Measurements from ENCODE around the gene PLEKHG2. TPM values are rescaled to one million over a fixed set of nuclear protein-coding genes. Genes with fewer than 3 reads are reported as not detected.
A peak's percentile ranks its signal among the peaks of the same experiment; 100 is the strongest.

The PLEKHG2 gene
- total and polyA plus RNA-seq, 4 donors = 2.1 to 4.5 (median 3.0) TPM

DNA sequence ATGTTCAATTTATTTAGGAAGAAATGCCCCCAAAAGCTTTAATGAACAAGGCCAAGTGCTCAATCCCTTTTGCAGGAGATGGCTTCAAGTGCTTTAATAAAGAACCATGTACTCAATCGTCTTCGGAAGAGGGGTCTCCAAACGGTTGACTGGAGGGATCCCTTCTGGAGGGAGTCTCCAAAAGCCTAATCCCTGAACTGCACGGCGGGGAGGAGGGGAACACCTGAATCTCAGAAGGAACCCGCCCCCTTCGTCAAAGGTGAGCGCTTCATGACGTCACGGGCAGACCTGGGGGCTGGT lies 22.1 kb upstream of the PLEKHG2 start:
- no peak for DNase-seq (ENCODE audit: low spot score)
- TF ChIP-seq GABPA (IDR thresholded peaks at IDR 0.05 in 1 of 2, conservative IDR thresholded peaks at IDR 0.05 in 1 of 2) = no peak
- no peak for TF ChIP-seq JUND (IDR thresholded peaks at IDR 0.05)
- no peak for TF ChIP-seq FOXA2 (IDR thresholded peaks at IDR 0.05)
- no peak for TF ChIP-seq NR2F2 (IDR thresholded peaks at IDR 0.05)
- TF ChIP-seq REST (IDR thresholded peaks at IDR 0.05) = no peak
- TF ChIP-seq RXRA (IDR thresholded peaks at IDR 0.05) = no peak
- no peak for TF ChIP-seq HNF4A (conservative IDR thresholded peaks at IDR 0.05)
- no peak for TF ChIP-seq SP1 (IDR thresholded peaks at IDR 0.05)
- TF ChIP-seq FOXA1 (IDR thresholded peaks at IDR 0.05) = no peak
- TF ChIP-seq ZBTB33 (IDR thresholded peaks at IDR 0.05) = no peak
- TF ChIP-seq TAF1 (conservative IDR thresholded peaks at IDR 0.05) = no peak
- TF ChIP-seq CTCF (IDR thresholded peaks at IDR 0.05; ENCODE audit: low read depth, low read length, missing input control) = no peak
- no peak for TF ChIP-seq RAD21 (IDR thresholded peaks at IDR 0.05)
- no peak for TF ChIP-seq YY1 (IDR thresholded peaks at IDR 0.05)
- TF ChIP-seq HNF4G (IDR thresholded peaks at IDR 0.05) = no peak
- TF ChIP-seq MAX (IDR thresholded peaks at IDR 0.05) = no peak
- TF ChIP-seq ATF3 (IDR thresholded peaks at IDR 0.05) = no peak
- Histone ChIP-seq H3K4me1 (ENCODE audit: control insufficient read depth in 4 of 4, insufficient read depth in 4 of 4, low read length in 3 of 4) (peaks cover 3 to 21% (median 15%) of the 10 kb centered on the region in 4 donors), H3K27ac (ENCODE audit: low read depth in 1 of 2, low read length in 2 of 2) (peak overlapping the region; percentile 96 to 98), H3K9ac (ENCODE audit: low read depth in 1 of 2, low read length in 2 of 2) (peak overlapping the region; percentile 84 to 85), H3K4me3 (ENCODE audit: low read depth in 1 of 3, low read length in 3 of 3) (peak overlapping the region; percentile 71 to 89 (median 81)), H3K36me3 (ENCODE audit: control insufficient read depth in 4 of 4, insufficient read depth in 3 of 4, low read depth in 1 of 4, low read length in 3 of 4) (peaks cover 7 to 45% (median 29%) of the 10 kb centered on the region in 4 donors), H3K9me3 (ENCODE audit: control insufficient read depth in 4 of 4, low read length in 3 of 4) (no peaks in the 10 kb centered on the region), H3K27me3 (ENCODE audit: control insufficient read depth in 4 of 4, insufficient read depth in 4 of 4, low read length in 3 of 4) (no peaks in the 10 kb centered on the region)
- under 1% methylated on average over 10 of the region's 10 CpGs for WGBS
